Measurements from ENCODE around the gene METTL1. TPM values are rescaled to one million over a fixed set of nuclear protein-coding genes. Genes with fewer than 3 reads are reported as not detected.

METTL1 gene
- total and polyA plus RNA-seq, 11 donors, result 0.95 to 28.5 (median 7.9) TPM

GRCh38 chr12:57719777-57720605 is 51.9 kb downstream of the METTL1 start:
- WGBS, 4 donors, result 91 to 94% (median 93%) methylated on average over 16 to 20 of the region's 20 CpGs
- H3K27ac ChIP-seq, result no peak overlapping the region
- H3K36me3 ChIP-seq, result peaks cover 0 to 72% (median 70%) of the 10 kb centered on the region in 9 donors
- no peaks in the 10 kb centered on the region for H3K4me1 ChIP-seq
- DNase-seq, result no peak
- no peak for TF ChIP-seq CTCF (IDR thresholded peaks at IDR 0.05)
- TF ChIP-seq POLR2A (IDR thresholded peaks at IDR 0.05), result no peak
- no peak overlapping the region for H3K4me3 ChIP-seq
- peaks cover 0 to 6% (median 0%) of the 10 kb centered on the region in 9 donors for H3K27me3 ChIP-seq
- H3K9me3 ChIP-seq, result no peaks in the 10 kb centered on the region
- no peak for ATAC-seq
- intact Hi-C loops (cut with DNase I), result no loop called here

GRCh38 chr12:57718641-57719528 is 53.0 kb downstream of the METTL1 start:
- intact Hi-C loops (cut with DNase I), result no loop called here
- Histone ChIP-seq H3K4me1 (no peaks in the 10 kb centered on the region), H3K27ac (no peak overlapping the region), H3K9me3 (no peaks in the 10 kb centered on the region), H3K27me3 (no peaks in the 10 kb centered on the region), H3K36me3 (peaks cover 0 to 83% (median 77%) of the 10 kb centered on the region in 9 donors), H3K4me3 (no peak overlapping the region)
- 94 to 98% (median 95%) methylated on average over 15 of the region's 15 CpGs for WGBS, 4 donors
- no peak for ATAC-seq
- no peak for DNase-seq
- no peak for TF ChIP-seq POLR2A (IDR thresholded peaks at IDR 0.05)
- TF ChIP-seq CTCF (IDR thresholded peaks at IDR 0.05), result no peak

Small RNAs within 50 kb of the gene (microRNA-seq; reads per million reads assigned to microRNA genes)
- 0 to 0.60 (median 0) reads per million in 4 donors for gene MIR6759

Other genes starting within 250 kb of the METTL1 start
- gene MBD6, start 249.3 kb downstream of the METTL1 start, total RNA-seq, result 10 to 100 TPM; 13.1 to 43.3 (median 30.1) TPM
- gene MBD6, start 249.3 kb downstream of the METTL1 start, polyA plus RNA-seq, result 10 to 100 TPM; 11.4 to 17.2 TPM
- gene DCTN2, start 224.9 kb downstream of the METTL1 start, total RNA-seq, result 100 to 1,000 TPM in 5 of 9 donors, 10 to 100 TPM in 4; 84.4 to 159 (median 109) TPM
- gene DCTN2, start 224.9 kb downstream of the METTL1 start, polyA plus RNA-seq, result 100 to 1,000 TPM in 1 of 2 donors, 10 to 100 TPM in 1; 62.3 to 228 TPM
- under 1 TPM in 6 of 9 donors, not detected in 3; 0.07 to 0.31 (median 0.17) TPM for gene KIF5A, start 222.1 kb downstream of the METTL1 start, total RNA-seq
- under 1 TPM; 0.06 to 0.08 TPM for gene KIF5A, start 222.1 kb downstream of the METTL1 start, polyA plus RNA-seq
- gene PIP4K2C, start 180.9 kb downstream of the METTL1 start, total RNA-seq, result 10 to 100 TPM; 12.9 to 31.0 (median 17.0) TPM
- gene PIP4K2C, start 180.9 kb downstream of the METTL1 start, polyA plus RNA-seq, result 10 to 100 TPM in 1 of 2 donors, 1 to 10 TPM in 1; 4.6 to 22.6 TPM
- gene DTX3, start 167.3 kb downstream of the METTL1 start, total RNA-seq, result 10 to 100 TPM; 15.6 to 30.7 (median 22.4) TPM
- gene DTX3, start 167.3 kb downstream of the METTL1 start, polyA plus RNA-seq, result 10 to 100 TPM; 16.3 to 28.3 TPM
- gene ARHGEF25, start 160.7 kb downstream of the METTL1 start, total RNA-seq, result 10 to 100 TPM in 4 of 9 donors, 1 to 10 TPM in 5; 5.5 to 11.5 (median 9.5) TPM
- 10 to 100 TPM; 10.2 to 20.3 TPM for gene ARHGEF25, start 160.7 kb downstream of the METTL1 start, polyA plus RNA-seq
- gene B4GALNT1, start 138.9 kb downstream of the METTL1 start, total RNA-seq, result 1 to 10 TPM; 1.9 to 8.8 (median 5.9) TPM
- 1 to 10 TPM; 2.6 to 5.1 TPM for gene B4GALNT1, start 138.9 kb downstream of the METTL1 start, polyA plus RNA-seq
- 100 to 1,000 TPM in 7 of 9 donors, 10 to 100 TPM in 2; 93.4 to 188 (median 130) TPM for gene OS9, start 78.0 kb downstream of the METTL1 start, total RNA-seq
- gene OS9, start 78.0 kb downstream of the METTL1 start, polyA plus RNA-seq, result 100 to 1,000 TPM in 1 of 2 donors, 10 to 100 TPM in 1; 89.4 to 196 TPM
- gene AGAP2, start 33.4 kb downstream of the METTL1 start, total RNA-seq, result 10 to 100 TPM in 2 of 9 donors, 1 to 10 TPM in 7; 4.2 to 12.0 (median 5.5) TPM
- gene AGAP2, start 33.4 kb downstream of the METTL1 start, polyA plus RNA-seq, result 1 to 10 TPM; 3.9 to 8.6 TPM
- 10 to 100 TPM; 27.2 to 59.3 (median 31.4) TPM for gene TSPAN31, start 27.1 kb downstream of the METTL1 start, total RNA-seq
- 10 to 100 TPM; 31.1 to 41.2 TPM for gene TSPAN31, start 27.1 kb downstream of the METTL1 start, polyA plus RNA-seq
- gene CDK4, start 19.8 kb downstream of the METTL1 start, total RNA-seq, result 10 to 100 TPM; 38.1 to 62.1 (median 50.2) TPM
- gene CDK4, start 19.8 kb downstream of the METTL1 start, polyA plus RNA-seq, result 10 to 100 TPM; 23.4 to 81.9 TPM
- 10 to 100 TPM; 11.3 to 18.9 (median 13.3) TPM for gene MARCHF9, start 17.0 kb downstream of the METTL1 start, total RNA-seq
- 10 to 100 TPM; 13.6 to 15.8 TPM for gene MARCHF9, start 17.0 kb downstream of the METTL1 start, polyA plus RNA-seq
- gene CYP27B1, start 5.0 kb downstream of the METTL1 start, total RNA-seq, result under 1 TPM in 5 of 9 donors, not detected in 4; 0.16 to 0.77 (median 0.19) TPM
- gene CYP27B1, start 5.0 kb downstream of the METTL1 start, polyA plus RNA-seq, result under 1 TPM; 0.11 to 0.19 TPM
- 1 to 10 TPM; 1.2 to 4.5 (median 1.9) TPM for gene EEF1AKMT3, start 509 bp upstream of the METTL1 start, total RNA-seq
- gene EEF1AKMT3, start 509 bp upstream of the METTL1 start, polyA plus RNA-seq, result 1 to 10 TPM in 1 of 2 donors, under 1 TPM in 1; 0.84 to 1.2 TPM
- 10 to 100 TPM; 38.8 to 62.5 (median 45.4) TPM for gene TSFM, start 10.7 kb upstream of the METTL1 start, total RNA-seq
- gene TSFM, start 10.7 kb upstream of the METTL1 start, polyA plus RNA-seq, result 10 to 100 TPM; 37.6 to 80.8 TPM
- 1 to 10 TPM; 1.3 to 6.2 (median 2.4) TPM for gene AVIL, start 46.6 kb upstream of the METTL1 start, total RNA-seq
- gene AVIL, start 46.6 kb upstream of the METTL1 start, polyA plus RNA-seq, result 1 to 10 TPM; 1.9 to 2.1 TPM
- 100 to 1,000 TPM in 3 of 9 donors, 10 to 100 TPM in 6; 69.9 to 191 (median 89.3) TPM for gene CTDSP2, start 74.6 kb upstream of the METTL1 start, total RNA-seq
- gene CTDSP2, start 74.6 kb upstream of the METTL1 start, polyA plus RNA-seq, result 10 to 100 TPM; 28.0 to 68.4 TPM
- gene ATP23, start 169.5 kb upstream of the METTL1 start, total RNA-seq, result 1 to 10 TPM; 1.8 to 7.4 (median 5.3) TPM
- 10 to 100 TPM in 1 of 2 donors, 1 to 10 TPM in 1; 8.1 to 10.4 TPM for gene ATP23, start 169.5 kb upstream of the METTL1 start, polyA plus RNA-seq

Measured in heart left ventricle (tissue), 16 donors.